Lower lobe of right lung (tissue), 2 donors: ENCODE data around the gene TLNRD1. TPM values are rescaled to one million over a fixed set of nuclear protein-coding genes. Genes with fewer than 3 reads are reported as not detected.

Experiments
- ATAC-seq, 2 donors: fragments of 200-7000 bp; cut with Tn5 transposase; one replicate each; pipeline ENCODE4 v1.9.1; 2020 to 2022; ENCODE audit warnings: mild to moderate bottlenecking in 2 of 2, moderate library complexity in 2 of 2
- DNase-seq: peaks from one replicate; pipeline ENCODE4 v3.0.0-alpha.2; 2020
- H3K27ac ChIP-seq: fragments of 200-600 bp; one replicate; pipeline ENCODE4 v1.8.0; 2022
- H3K27me3 ChIP-seq: fragments of 200-600 bp; one replicate; pipeline ENCODE4 v1.8.0; 2022; ENCODE audit warnings: low read depth
- H3K36me3 ChIP-seq: fragments of 200-600 bp; one replicate; pipeline ENCODE4 v1.8.0; 2022; ENCODE audit warnings: mild to moderate bottlenecking
- H3K4me1 ChIP-seq: fragments of 200-600 bp; one replicate; pipeline ENCODE4 v1.8.0; 2022
- H3K4me3 ChIP-seq: fragments of 200-600 bp; one replicate; pipeline ENCODE4 v1.8.0; 2022; ENCODE audit warnings: mild to moderate bottlenecking
- H3K9me3 ChIP-seq: fragments of 200-600 bp; one replicate; pipeline ENCODE4 v1.8.0; 2022
- intact Hi-C: fragments of 100-400 bp; cut with DNase I; formaldehyde crosslinking; loops from one replicate; pipeline ENCODE4 v1.11.0; 2022
- total RNA-seq: library from RNA; stranded (reverse); fragmentation: NEBNext Ultra II Directional; extraction: Animal tissue kit (Norgen Biotek cat#: 25700); gene quantifications from one replicate; pipeline ENCODE4 v1.2.1, GENCODE V29; 2021
- TF ChIP-seq, protein P1 (sequence below): fragments of 200-600 bp; IDR thresholded peaks from one replicate; pipeline ENCODE4 v1.8.0; 2022; ENCODE audit warnings: antibody characterized with exemption, mild to moderate bottlenecking
- donor health status: DM: no; HTN: yes; CAD: no; lungs with severe emphysema.

TLNRD1 gene
- total RNA-seq, 1 donor from 2014 or later: 24.7 TPM

DNA sequence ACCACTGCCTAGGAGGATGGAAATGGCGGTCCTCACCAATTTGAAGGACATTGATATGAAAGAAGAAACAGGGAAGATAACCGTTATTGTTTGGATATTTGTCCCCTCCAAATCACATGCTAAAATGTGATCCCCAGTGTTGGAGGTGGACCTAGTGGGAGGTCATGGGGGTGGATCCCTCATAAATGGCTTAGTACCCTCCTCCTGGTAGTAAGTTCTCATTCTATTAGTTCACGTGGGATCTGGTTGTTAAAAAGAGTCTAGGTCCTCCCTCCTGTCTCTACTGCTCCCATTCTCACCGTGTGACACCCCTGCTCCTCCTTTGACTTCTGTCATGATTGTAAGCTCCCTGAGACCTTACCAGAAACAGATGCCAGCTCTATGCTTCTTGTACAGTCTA, 30.5 kb downstream of the TLNRD1 start:
- Histone ChIP-seq H3K27me3 (no peaks in the 10 kb centered on the region), H3K4me1 (peaks cover 39% of the 10 kb centered on the region), H3K27ac (no peak overlapping the region), H3K9me3 (no peaks in the 10 kb centered on the region), H3K36me3 (no peaks in the 10 kb centered on the region), H3K4me3 (no peak overlapping the region)
- TF ChIP-seq, protein P1, sequence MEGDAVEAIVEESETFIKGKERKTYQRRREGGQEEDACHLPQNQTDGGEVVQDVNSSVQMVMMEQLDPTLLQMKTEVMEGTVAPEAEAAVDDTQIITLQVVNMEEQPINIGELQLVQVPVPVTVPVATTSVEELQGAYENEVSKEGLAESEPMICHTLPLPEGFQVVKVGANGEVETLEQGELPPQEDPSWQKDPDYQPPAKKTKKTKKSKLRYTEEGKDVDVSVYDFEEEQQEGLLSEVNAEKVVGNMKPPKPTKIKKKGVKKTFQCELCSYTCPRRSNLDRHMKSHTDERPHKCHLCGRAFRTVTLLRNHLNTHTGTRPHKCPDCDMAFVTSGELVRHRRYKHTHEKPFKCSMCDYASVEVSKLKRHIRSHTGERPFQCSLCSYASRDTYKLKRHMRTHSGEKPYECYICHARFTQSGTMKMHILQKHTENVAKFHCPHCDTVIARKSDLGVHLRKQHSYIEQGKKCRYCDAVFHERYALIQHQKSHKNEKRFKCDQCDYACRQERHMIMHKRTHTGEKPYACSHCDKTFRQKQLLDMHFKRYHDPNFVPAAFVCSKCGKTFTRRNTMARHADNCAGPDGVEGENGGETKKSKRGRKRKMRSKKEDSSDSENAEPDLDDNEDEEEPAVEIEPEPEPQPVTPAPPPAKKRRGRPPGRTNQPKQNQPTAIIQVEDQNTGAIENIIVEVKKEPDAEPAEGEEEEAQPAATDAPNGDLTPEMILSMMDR: no peak
- ATAC-seq (no peak), DNase-seq (no peak)
- intact Hi-C loops: no loop called here

DNA sequence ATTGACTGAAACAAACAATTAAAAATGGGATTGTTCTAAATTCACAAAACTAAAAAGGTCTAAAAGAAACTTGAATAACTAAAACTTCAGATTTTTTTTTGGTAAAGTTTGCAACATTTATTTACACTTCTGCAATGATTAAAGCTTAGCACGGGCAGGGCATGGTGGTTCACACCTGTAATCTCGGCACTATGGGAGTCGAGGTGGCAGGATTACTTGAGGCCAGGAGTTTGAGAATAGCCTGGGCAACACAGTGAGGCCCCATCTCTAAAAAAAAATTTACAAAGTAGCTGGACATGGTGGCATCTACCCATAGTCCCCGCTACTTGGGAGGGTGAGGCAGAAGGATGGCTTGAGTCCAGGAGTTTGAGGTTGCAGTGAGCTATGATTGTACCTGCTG, 31.6 kb downstream of the TLNRD1 start:
- H3K4me1 ChIP-seq: peaks cover 34% of the 10 kb centered on the region
- no peak overlapping the region for H3K27ac ChIP-seq
- no peak for ATAC-seq
- intact Hi-C loops: no loop called here
- H3K9me3 ChIP-seq: no peaks in the 10 kb centered on the region
- H3K36me3 ChIP-seq: no peaks in the 10 kb centered on the region
- H3K27me3 ChIP-seq: no peaks in the 10 kb centered on the region
- TF ChIP-seq, protein P1: no peak
- no peak for DNase-seq
- no peak overlapping the region for H3K4me3 ChIP-seq

DNA sequence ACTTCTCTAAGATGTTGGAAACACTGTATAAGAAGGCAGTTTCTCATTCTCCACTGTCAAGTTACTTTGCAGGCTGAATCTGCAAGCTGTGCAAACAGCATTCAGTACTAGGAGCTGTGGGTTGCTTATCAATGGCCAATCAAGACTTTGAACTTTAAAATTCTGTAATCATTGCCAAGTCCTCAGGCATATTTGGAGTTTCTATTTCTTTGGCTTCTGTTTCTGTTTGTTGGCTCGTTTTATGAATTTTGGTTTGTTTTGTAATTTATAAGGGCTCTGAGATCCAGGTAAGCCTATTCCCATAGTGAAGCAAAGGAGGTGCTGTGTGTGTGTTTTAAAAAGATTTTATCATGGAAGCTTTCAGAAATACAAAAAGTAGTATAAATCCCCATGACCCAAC, 32.1 kb downstream of the TLNRD1 start:
- Histone ChIP-seq H3K9me3 (no peaks in the 10 kb centered on the region), H3K4me3 (no peak overlapping the region), H3K4me1 (peaks cover 30% of the 10 kb centered on the region), H3K27ac (no peak overlapping the region), H3K27me3 (no peaks in the 10 kb centered on the region), H3K36me3 (no peaks in the 10 kb centered on the region)
- DNase-seq: no peak
- intact Hi-C loops: no loop called here
- no peak for ATAC-seq
- TF ChIP-seq, protein P1: no peak

DNA sequence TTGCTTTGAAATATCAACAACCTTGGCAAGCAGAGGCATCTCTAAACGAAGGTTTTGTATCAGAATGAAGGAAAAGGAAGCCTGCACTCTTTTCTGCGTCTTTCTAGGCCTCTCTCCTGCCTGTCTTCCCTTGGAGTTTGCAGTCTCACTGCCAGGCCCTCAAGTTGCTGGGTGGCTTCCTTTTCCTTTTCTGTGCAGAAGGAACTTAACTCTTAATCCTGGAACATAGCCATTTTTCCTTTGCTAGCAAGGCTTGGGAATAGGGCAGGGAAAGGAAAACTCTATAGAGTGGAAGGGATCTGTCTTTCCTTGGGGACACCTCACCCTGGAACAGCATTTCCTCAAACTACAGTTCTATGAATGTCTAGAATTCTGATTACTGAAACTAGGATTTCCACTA, 32.8 kb downstream of the TLNRD1 start:
- DNase-seq: no peak
- no peak for ATAC-seq
- H3K9me3 ChIP-seq: no peaks in the 10 kb centered on the region
- peaks cover 37% of the 10 kb centered on the region for H3K4me1 ChIP-seq
- no peaks in the 10 kb centered on the region for H3K27me3 ChIP-seq
- H3K4me3 ChIP-seq: no peak overlapping the region
- H3K27ac ChIP-seq: no peak overlapping the region
- TF ChIP-seq, protein P1: no peak
- intact Hi-C loops: no loop called here
- no peaks in the 10 kb centered on the region for H3K36me3 ChIP-seq

DNA sequence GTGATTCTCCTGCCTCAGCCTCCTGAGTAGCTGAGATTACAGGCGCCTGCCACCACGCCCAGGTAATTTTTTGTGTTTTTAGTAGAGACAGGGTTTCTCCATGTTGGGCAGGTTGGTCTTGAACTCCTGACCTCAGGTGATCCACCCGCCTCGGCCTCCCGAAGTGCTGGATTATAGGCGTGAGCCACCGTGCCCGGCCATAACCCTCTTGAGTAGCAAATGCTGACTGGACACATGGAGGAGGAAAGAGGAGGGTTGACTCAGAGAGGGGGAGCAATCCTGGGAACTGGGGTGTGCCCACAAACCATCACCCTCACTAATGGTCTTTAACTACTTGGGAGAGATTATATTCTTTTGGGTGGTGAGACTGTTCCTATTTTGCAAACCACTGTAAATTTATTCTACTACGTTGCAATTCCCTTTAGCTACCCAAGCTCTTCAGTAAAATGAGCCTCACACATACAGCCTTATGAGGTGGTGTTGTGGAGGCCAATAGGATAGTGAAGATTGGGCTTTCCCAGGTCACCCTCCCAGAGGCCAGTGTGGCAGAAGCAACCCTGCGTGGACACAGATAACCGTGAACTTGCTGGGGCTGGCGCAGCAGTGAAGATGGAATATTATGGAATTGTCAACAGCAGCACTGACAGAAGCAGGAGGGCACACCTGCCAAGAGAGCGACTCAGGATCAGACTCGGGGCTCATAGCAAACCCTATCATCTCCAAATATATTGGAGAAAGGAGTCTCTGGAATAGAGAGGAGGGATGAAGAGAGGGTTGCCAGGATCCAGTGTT, 37.4 kb downstream of the TLNRD1 start:
- H3K27me3 ChIP-seq: no peaks in the 10 kb centered on the region
- TF ChIP-seq, protein P1: no peak
- no peak for DNase-seq
- intact Hi-C loops: no loop called here
- no peaks in the 10 kb centered on the region for H3K9me3 ChIP-seq
- H3K4me3 ChIP-seq: no peak overlapping the region
- peaks cover 34% of the 10 kb centered on the region for H3K4me1 ChIP-seq
- H3K27ac ChIP-seq: peak overlapping the region; percentile 24
- no peaks in the 10 kb centered on the region for H3K36me3 ChIP-seq
- no peak for ATAC-seq
